Aorta (tissue), 5 donors: ENCODE data around the gene PDE4D. TPM values are rescaled to one million over a fixed set of nuclear protein-coding genes. Genes with fewer than 3 reads are reported as not detected.

Experiments used
- ATAC-seq: fragments of 200-7000 bp; cut with Tn5 transposase; one replicate; pipeline ENCODE4 v1.9.1; 2022; ENCODE audit warnings: moderate library complexity; ENCODE audit not compliant: low FRiP score
- DNase-seq, 2 donors: peaks; one replicate each; pipeline ENCODE4 v3.0.0-alpha.2; 2020
- H3K27ac ChIP-seq, 2 donors: one replicate each; pipeline ENCODE4 v1.5.1; 2013; ENCODE audit warnings: low read length in 2 of 2, mild to moderate bottlenecking in 2 of 2, moderate library complexity in 2 of 2, control low read depth in 1 of 2, inconsistent platforms in 1 of 2, low read depth in 1 of 2
- H3K27me3 ChIP-seq, 2 donors: one replicate each; pipeline ENCODE4 v1.6.1; 2013; ENCODE audit warnings: control low read depth in 1 of 2, low read length in 1 of 2, mild to moderate bottlenecking in 1 of 2, moderate library complexity in 1 of 2; ENCODE audit not compliant: insufficient read depth in 2 of 2, control insufficient read depth in 1 of 2
- H3K36me3 ChIP-seq, 2 donors: one replicate each; pipeline ENCODE4 v1.6.1; 2013; ENCODE audit warnings: control low read depth in 1 of 2, low read length in 1 of 2, mild to moderate bottlenecking in 1 of 2; ENCODE audit not compliant: insufficient read depth in 2 of 2, control insufficient read depth in 1 of 2
- H3K4me1 ChIP-seq, 2 donors: one replicate each; pipeline ENCODE4 v1.6.1; 2013; ENCODE audit warnings: low read length in 2 of 2, control low read depth in 1 of 2, mild to moderate bottlenecking in 1 of 2, moderate library complexity in 1 of 2; ENCODE audit not compliant: insufficient read depth in 2 of 2, control insufficient read depth in 1 of 2
- H3K4me3 ChIP-seq, 2 donors: one replicate each; pipeline ENCODE4 v1.5.1; 2013; ENCODE audit warnings: low read length in 2 of 2, control low read depth in 1 of 2, mild to moderate bottlenecking in 1 of 2
- H3K9me3 ChIP-seq: one replicate; pipeline ENCODE4 v1.6.1; 2013; ENCODE audit warnings: mild to moderate bottlenecking, low read length; ENCODE audit not compliant: control insufficient read depth
- WGBS, 2 donors: extraction: QIAGEN DNeasy Blood & Tissue Kit; methylation state at CpG; one replicate each; pipeline ENCODE4 v1.1.7; 2013; 5-methylcytosine and 5-hydroxymethylcytosine counted together
- intact Hi-C, 2 donors: fragments of 100-400 bp; cut with DNase I; formaldehyde crosslinking; loops; one replicate each; pipeline versions ENCODE4 v1.14.2 to v1.15.0; 2022
- polyA plus RNA-seq, 2 donors: library from polyadenylated mRNA; stranded (reverse); fragments of 200-250 nt; gene quantifications; one replicate each; pipeline ENCODE4 v1.2.3, GENCODE V29; 2013
- total RNA-seq, 2 donors: library from RNA; stranded (reverse); fragmentation: NEBNext Ultra II Directional; extraction: Animal tissue kit (Norgen Biotek cat#: 25700); gene quantifications; one replicate each; pipeline ENCODE4 v1.2.1, GENCODE V29; 2021
- donor health status: healthy with polysubstance abuse.
- donor health status: Bipolar disorder and iron deficiency.
- donor health status: DM: no; HTN: no; CAD: no.
- donor health status: DM: no; HTN: no; CAD: no.
- donor health status: DM: yes; HTN: yes; CAD: no.

PDE4D gene
- total and polyA plus RNA-seq, 4 donors: 2.4 to 112 (median 33.3) TPM

DNA sequence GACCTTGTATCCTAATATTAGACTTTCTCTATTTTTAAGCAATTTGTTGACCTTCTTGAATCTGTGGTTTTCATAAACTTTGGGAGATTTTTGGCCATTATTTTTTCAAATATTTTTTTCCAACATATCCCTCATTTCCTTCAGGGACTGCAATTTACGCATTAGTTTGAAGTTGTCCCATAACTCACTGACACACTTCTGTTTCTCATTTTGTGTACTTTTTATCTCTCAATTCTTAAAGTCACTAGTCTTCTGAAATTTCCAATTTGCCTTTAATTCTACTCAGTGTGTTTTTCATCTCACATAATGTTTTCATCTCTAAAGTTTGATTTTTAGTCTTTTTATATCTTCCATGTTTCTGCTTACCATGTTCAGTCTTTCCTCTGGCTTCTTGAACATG is 953.9 kb downstream of the PDE4D start:
- 90 to 100% methylated on average over 1 of the region's 1 CpG for WGBS, 2 donors
- H3K4me3 ChIP-seq: no peak overlapping the region
- H3K4me1 ChIP-seq: peaks cover 0 to 3% of the 10 kb centered on the region in 2 donors
- intact Hi-C loops: no loop called here
- no peak overlapping the region for H3K27ac ChIP-seq
- H3K27me3 ChIP-seq: no peaks in the 10 kb centered on the region
- ATAC-seq (peak; percentile 57), DNase-seq (no peak)
- H3K36me3 ChIP-seq: no peaks in the 10 kb centered on the region
- peaks cover 2% of the 10 kb centered on the region for H3K9me3 ChIP-seq

DNA sequence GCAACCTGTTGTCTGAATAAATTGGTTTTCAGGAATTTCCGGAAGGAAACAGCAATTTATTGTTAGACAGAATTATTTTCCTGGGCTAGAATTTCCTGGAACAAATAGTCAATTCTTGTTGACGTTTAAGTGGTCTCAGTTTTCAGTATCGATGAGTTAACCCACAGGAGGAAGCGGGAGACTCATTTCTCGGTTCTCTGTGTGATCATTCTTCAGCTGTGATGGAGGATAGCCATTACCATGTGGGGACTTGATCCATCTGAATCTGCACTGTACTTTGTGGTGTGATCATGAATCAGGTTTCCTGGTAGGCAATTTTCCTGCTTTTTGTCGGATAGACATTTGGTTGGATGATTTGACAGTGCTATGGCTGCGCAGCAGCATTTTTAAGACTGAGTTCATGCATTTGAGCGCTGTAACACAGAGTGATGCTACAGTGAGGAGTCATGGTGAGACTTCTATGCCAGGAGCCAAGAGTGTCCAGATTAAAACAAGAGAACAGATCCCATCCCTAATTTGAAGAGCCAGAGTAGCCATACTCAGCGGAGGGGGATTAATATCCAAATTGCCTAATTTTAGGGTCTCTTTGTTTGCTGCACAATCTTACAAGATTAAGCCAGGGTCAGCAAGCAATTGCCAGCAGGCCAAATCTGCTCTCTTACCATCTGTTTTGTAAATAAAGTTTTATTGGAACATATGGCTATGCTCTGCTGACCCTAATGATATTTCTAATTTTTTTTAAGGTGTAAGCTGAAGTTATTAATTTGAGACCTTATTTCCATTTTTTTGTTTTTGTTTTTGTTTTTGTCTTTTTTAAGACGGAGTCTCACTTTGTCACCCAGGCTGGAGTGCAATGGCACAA is 954.7 kb downstream of the PDE4D start:
- peaks cover 0 to 3% of the 10 kb centered on the region in 2 donors for H3K4me1 ChIP-seq
- peaks cover 2% of the 10 kb centered on the region for H3K9me3 ChIP-seq
- DNase-seq (no peak), ATAC-seq (no peak)
- H3K36me3 ChIP-seq: no peaks in the 10 kb centered on the region
- no peak overlapping the region for H3K4me3 ChIP-seq
- H3K27ac ChIP-seq: no peak overlapping the region
- 93 to 95% methylated on average over 10 of the region's 10 CpGs for WGBS, 2 donors
- intact Hi-C loops: no loop called here
- H3K27me3 ChIP-seq: no peaks in the 10 kb centered on the region

DNA sequence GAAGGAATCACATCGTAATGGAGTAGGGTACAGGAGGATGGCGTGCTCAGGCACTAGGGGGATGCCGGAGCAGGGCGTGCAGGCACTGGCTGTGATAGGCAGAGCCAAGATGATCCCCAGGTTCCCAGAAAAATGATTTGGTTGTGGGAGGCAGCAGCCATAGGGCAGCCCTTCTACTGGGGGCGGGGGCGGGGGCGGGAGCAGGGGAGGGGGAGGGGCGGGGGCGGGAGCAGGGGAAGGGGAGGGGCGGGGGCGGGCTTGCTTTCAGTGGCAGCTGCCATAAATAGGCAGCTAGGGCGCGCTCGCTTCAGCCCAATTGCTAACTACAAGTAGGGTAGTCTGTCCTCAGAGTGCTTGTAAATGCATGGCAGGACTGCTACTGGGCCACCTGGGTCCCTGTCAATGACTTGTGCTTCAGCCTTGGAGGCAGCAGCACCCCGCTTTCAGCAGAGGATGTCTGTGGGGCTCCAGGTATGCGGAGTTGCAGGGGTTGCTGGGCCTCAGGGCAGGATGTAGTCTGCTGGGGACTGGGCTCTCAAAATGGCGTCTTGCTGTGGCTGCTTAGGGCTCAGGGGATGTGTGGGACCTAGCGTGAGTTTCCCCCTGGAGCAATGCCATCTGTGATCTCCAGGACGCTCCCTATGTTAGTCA is 956.4 kb downstream of the PDE4D start:
- intact Hi-C loops: no loop called here
- Histone ChIP-seq H3K9me3 (peaks cover 2% of the 10 kb centered on the region), H3K27me3 (no peaks in the 10 kb centered on the region), H3K27ac (no peak overlapping the region), H3K36me3 (no peaks in the 10 kb centered on the region), H3K4me1 (peaks cover 0 to 3% of the 10 kb centered on the region in 2 donors), H3K4me3 (no peak overlapping the region)
- WGBS, 2 donors: 81 to 98% methylated on average over 12 to 17 of the region's 19 CpGs
- DNase-seq (no peak), ATAC-seq (no peak)

DNA sequence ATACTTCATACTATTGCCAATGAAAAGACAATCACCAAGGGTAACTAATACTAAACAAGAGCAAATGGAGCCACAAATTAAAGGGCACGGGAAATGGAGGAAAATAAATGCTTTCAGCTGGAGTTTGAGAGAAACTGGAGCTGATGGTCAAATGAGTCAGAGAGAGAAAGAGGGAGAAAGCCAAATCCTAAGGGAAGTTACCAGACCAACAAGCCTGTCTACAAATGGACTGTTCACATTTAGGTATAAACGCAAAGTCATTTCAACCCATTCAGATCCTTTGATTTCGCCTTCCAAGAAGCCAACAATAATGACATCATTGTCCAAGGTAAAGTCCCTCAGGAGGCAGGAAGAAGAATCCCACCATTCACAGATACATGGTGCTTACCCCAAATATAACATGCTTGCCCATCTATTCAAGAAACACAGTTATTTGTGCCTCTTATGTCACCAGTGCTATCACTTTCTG is 958.9 kb downstream of the PDE4D start:
- ATAC-seq: no peak
- intact Hi-C loops: no loop called here
- no peaks in the 10 kb centered on the region for H3K36me3 ChIP-seq
- DNase-seq: no peak
- H3K27ac ChIP-seq: no peak overlapping the region
- no peaks in the 10 kb centered on the region for H3K4me1 ChIP-seq
- H3K4me3 ChIP-seq: no peak overlapping the region
- H3K9me3 ChIP-seq: peaks cover 2% of the 10 kb centered on the region
- no peaks in the 10 kb centered on the region for H3K27me3 ChIP-seq
- WGBS, 2 donors: 54% methylated on average over 3 of the region's 3 CpGs

DNA sequence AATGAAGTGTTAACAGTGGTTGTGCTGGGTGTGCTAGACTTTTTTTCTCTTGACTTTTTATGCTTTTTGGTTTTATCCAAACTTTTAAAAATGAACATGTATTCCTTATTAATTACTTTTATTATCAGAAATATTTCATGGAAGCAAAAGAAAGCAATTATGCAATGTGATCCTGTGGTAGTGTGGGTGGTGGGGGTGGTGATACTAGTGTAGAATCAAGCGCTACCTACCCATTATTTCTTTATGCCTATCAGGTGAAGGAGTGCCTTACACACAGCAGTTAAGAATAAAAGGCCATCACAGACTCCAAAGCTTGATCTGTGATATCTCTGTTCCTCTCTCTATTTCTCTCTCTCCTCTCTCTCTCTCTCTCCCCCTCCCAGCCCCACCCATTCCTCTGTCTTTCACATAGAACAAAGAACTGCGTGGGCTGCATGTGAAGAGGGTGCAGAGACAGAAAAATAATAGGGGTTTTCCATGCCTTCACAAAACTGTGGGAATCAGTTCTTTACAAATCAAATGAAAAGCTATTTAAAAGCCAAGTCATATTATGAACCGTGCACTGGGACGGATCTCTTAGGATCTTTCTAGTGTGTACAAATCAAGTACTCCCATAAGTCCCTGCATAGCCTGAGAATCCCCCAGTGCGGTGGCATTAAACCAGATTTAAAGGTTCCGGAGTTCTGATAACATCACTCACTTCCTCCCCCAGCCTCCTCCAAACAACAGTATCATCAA is 959.5 kb downstream of the PDE4D start:
- Histone ChIP-seq H3K27ac (no peak overlapping the region), H3K9me3 (peaks cover 2% of the 10 kb centered on the region), H3K4me3 (no peak overlapping the region), H3K4me1 (no peaks in the 10 kb centered on the region), H3K27me3 (no peaks in the 10 kb centered on the region), H3K36me3 (no peaks in the 10 kb centered on the region)
- ATAC-seq (no peak), DNase-seq (no peak)
- intact Hi-C loops: no loop called here
- 73% methylated on average over 6 of the region's 6 CpGs for WGBS, 2 donors

DNA sequence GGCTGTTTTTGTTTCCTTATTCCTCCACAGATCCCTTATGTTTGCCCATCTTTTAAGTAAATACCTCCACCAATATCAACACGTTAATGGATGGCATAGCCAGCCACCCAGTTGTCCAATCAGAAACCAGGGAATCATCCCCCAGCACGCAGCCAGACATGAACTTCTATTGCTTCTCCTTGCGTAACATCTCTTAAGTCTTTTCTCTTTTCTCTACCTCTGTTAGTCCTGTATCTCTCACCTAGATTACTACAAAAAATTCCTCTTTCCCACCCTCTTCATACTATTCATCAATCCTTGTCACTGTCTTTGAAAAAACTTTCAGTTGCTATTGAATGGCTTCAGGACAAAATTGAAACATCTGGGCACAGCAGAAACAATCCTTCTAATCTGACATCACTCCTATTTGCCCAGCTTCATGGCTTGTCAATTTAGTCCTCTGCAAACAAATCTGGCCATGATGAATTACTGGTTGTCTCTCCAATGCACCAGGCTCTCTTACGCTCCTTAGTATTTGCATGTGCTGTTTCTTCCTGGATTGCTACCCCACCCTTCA is 961.4 kb downstream of the PDE4D start:
- no peak for ATAC-seq

DNA sequence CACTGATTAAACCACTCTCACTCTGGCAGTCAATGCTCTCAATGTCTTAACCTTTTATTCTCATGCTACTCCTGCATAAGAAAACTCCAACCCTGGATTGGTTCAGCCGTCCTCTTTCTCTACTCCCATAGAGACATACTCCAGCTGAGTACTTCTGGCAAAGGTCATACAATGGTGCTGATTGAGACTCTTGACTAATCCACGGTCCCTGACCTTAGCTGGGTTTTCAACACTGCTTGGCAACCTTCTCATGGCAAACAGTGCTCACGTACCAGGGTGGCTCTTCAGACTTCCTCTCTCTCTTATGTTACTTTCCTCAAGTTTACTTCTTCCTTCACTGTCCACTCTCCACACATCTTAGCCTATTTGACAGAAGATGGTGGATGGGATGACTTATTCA is 963.0 kb downstream of the PDE4D start:
- intact Hi-C loops: no loop called here
- WGBS, 2 donors: 92 to 93% methylated on average over 3 of the region's 3 CpGs
- no peak overlapping the region for H3K27ac ChIP-seq
- peaks cover 0 to 6% of the 10 kb centered on the region in 2 donors for H3K4me1 ChIP-seq
- no peak for ATAC-seq
- DNase-seq: no peak
- H3K27me3 ChIP-seq: no peaks in the 10 kb centered on the region
- H3K36me3 ChIP-seq: no peaks in the 10 kb centered on the region
- no peak overlapping the region for H3K4me3 ChIP-seq
- H3K9me3 ChIP-seq: no peaks in the 10 kb centered on the region

More for the DNA sequence above, 961.4 kb downstream of the PDE4D start:
- H3K27ac ChIP-seq: no peak overlapping the region
- no peak overlapping the region for H3K4me3 ChIP-seq
- no peaks in the 10 kb centered on the region for H3K27me3 ChIP-seq
- H3K36me3 ChIP-seq: no peaks in the 10 kb centered on the region
- intact Hi-C loops: no loop called here
- no peaks in the 10 kb centered on the region for H3K9me3 ChIP-seq
- no peak for DNase-seq
- H3K4me1 ChIP-seq: peaks cover 0 to 3% of the 10 kb centered on the region in 2 donors
- 68 to 90% methylated on average over 4 of the region's 4 CpGs for WGBS, 2 donors

DNA sequence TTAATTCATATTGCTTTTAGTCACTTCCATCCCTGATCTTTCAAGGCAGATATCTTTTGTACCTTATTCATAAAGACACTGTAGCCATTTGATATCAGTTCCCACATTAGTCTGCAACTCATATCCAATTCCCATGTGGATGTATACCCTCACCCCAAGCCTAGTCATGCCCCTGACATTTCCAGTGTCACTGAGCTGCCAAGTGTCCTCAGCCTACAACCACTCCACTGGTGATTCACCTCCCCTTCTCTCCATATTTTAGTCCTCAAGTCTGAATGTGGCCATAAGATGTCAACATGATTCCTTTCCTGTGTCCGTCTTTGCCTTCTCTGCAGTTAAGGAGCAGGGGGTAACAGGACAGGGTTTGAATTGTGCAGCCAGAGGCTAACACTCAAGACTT is 963.8 kb downstream of the PDE4D start:
- Histone ChIP-seq H3K9me3 (no peaks in the 10 kb centered on the region), H3K4me3 (no peak overlapping the region), H3K36me3 (no peaks in the 10 kb centered on the region), H3K4me1 (peaks cover 0 to 8% of the 10 kb centered on the region in 2 donors), H3K27me3 (no peaks in the 10 kb centered on the region), H3K27ac (no peak overlapping the region)
- WGBS, 2 donors: 85 to 95% methylated on average over 1 of the region's 1 CpG
- ATAC-seq: no peak
- DNase-seq: no peak
- intact Hi-C loops: no loop called here
